Breast epithelium (tissue), 4 donors: ENCODE results near the gene ZNF84. TPM values are rescaled to one million over a fixed set of nuclear protein-coding genes. Genes with fewer than 3 reads are reported as not detected.

Source experiments
- DNase-seq, 2 donors: peaks; one replicate each; pipeline ENCODE4 v3.0.0-alpha.2; 2019; ENCODE audit warnings: low spot score in 2 of 2
- H3K27ac ChIP-seq, 2 donors: fragments of 200-600 bp; sonication (generic) in 1 of 2; one replicate each; pipeline ENCODE4 v1.5.1; 2016 to 2019; ENCODE audit warnings: mild to moderate bottlenecking in 1 of 2
- H3K27me3 ChIP-seq, 2 donors: fragments of 200-600 bp; sonication (generic) in 1 of 2; one replicate each; pipeline versions ENCODE4 v1.5.1 to v1.6.0; 2017 to 2019; ENCODE audit warnings: control low read depth in 1 of 2, mild to moderate bottlenecking in 1 of 2
- H3K36me3 ChIP-seq: fragments of 200-600 bp; one replicate; pipeline ENCODE4 v1.5.1; 2019
- H3K4me1 ChIP-seq, 2 donors: fragments of 200-600 bp; sonication (generic); one replicate each; pipeline ENCODE4 v1.5.1; 2016 to 2019; ENCODE audit warnings: control low read depth in 1 of 2
- H3K4me3 ChIP-seq, 3 donors: fragments of 200-600 bp; sonication (generic); 1 replicate in 2 of 3; 2 replicates in 1 of 3; pipeline ENCODE4 v1.5.1; 2016 to 2019; ENCODE audit warnings: mild to moderate bottlenecking in 3 of 3, moderate library complexity in 2 of 3
- H3K9me3 ChIP-seq, 2 donors: fragments of 200-600 bp; sonication (generic) in 1 of 2; one replicate each; pipeline ENCODE4 v1.5.1; 2016 to 2019; ENCODE audit warnings: control low read depth in 1 of 2
- POLR2A ChIP-seq: fragments of 450-650 bp; IDR thresholded peaks from one replicate; pipeline ENCODE4 v1.6.1; 2016; ENCODE audit warnings: antibody characterized with exemption, mild to moderate bottlenecking, moderate library complexity
- intact Hi-C: fragments of 100-400 bp; cut with DNase I; formaldehyde crosslinking; loops from one replicate; pipeline ENCODE4 v1.15.1; 2023; ENCODE audit warnings: low total_unique reads
- total RNA-seq, 3 donors: library from RNA; depleted of rRNA; stranded (reverse); fragments of >200 nt; gene quantifications; one replicate each; pipeline ENCODE4 v1.1.0, GENCODE V29; 2016

The ZNF84 gene
- total RNA-seq, 3 donors from 2014 or later, result 25.0 to 61.0 (median 29.2) TPM

GRCh38 chr12:133108150-133108549, 70.8 kb downstream of the ZNF84 start:
- DNase-seq, result no peak
- Histone ChIP-seq H3K9me3 (peaks cover 95 to 100% of the 10 kb centered on the region in 2 donors), H3K27me3 (no peaks in the 10 kb centered on the region), H3K27ac (no peak overlapping the region), H3K4me1 (no peaks in the 10 kb centered on the region), H3K4me3 (no peak overlapping the region), H3K36me3 (peaks cover 24% of the 10 kb centered on the region)
- no peak for TF ChIP-seq POLR2A
- intact Hi-C loops, result no loop called here

Other genes starting within 250 kb of the ZNF84 start
- 10 to 100 TPM; 51.7 to 76.7 (median 58.5) TPM for gene GOLGA3, start 208.6 kb upstream of the ZNF84 start, total RNA-seq
- gene CHFR, start 149.9 kb upstream of the ZNF84 start, total RNA-seq, result 10 to 100 TPM; 22.4 to 36.1 (median 26.5) TPM
- 10 to 100 TPM in 2 of 3 donors, 1 to 10 TPM in 1; 8.3 to 17.9 (median 16.1) TPM for gene ZNF605, start 81.2 kb upstream of the ZNF84 start, total RNA-seq
- 10 to 100 TPM; 12.0 to 19.6 (median 19.0) TPM for gene ZNF26, start 51.1 kb upstream of the ZNF84 start, total RNA-seq
- 10 to 100 TPM in 2 of 3 donors, 1 to 10 TPM in 1; 9.3 to 34.5 (median 22.3) TPM for gene ZNF140, start 43.4 kb downstream of the ZNF84 start, total RNA-seq
- 1 to 10 TPM; 2.7 to 5.7 (median 4.6) TPM for gene ZNF891, start 92.8 kb downstream of the ZNF84 start, total RNA-seq
- 10 to 100 TPM; 12.8 to 35.0 (median 13.4) TPM for gene ZNF10, start 93.1 kb downstream of the ZNF84 start, total RNA-seq
- gene ZNF268, start 144.0 kb downstream of the ZNF84 start, total RNA-seq, result 10 to 100 TPM; 15.4 to 38.2 (median 23.3) TPM
- not detected for gene ANHX, start 198.4 kb downstream of the ZNF84 start, total RNA-seq